Stimulated activated CD8-positive, alpha-beta memory T cell treated with anti-CD3 and anti-CD28 coated beads, Interleukin-7, amount 100 ng/mL, for 48 hours (primary cell): ENCODE measurements around the gene TMEM258.

ENCODE experiments used
- DNase-seq, 2 donors: peaks; one replicate each; pipeline ENCODE4 v3.0.0-alpha.2; 2020; ENCODE audit warnings: low read depth in 1 of 2; ENCODE audit errors: extremely low read depth in 1 of 2

TMEM258 gene

GRCh38 chr11:61777234-61778090 lies 14.9 kb downstream of the TMEM258 start:
- DNase-seq = peak in 1 of 2 donors; percentile 25

DNA sequence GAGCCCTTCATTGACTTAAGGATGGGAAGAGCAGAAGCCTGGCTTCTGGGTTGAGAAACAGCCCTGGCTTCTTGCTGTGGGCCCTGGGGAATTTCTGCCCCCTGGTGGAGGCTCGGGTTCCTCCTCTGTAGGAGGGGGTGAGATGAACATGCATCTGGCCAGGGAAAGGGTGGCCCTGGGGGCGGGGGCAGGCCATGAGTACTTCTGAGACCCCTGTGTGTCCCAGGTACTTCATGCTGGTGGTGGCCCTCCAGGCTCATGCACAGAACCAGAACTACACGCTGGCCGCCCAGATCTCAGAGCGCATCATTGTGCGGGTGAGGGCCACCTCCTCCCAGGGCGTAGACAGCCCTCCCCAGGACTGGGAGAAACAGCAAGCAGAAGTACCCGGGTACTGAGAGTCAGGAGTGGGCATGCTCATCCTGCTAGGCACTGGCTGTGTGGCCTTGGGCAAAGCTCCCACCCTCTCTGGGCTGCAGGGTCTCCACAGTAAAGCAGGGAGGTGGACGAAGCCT lies 15.8 kb downstream of the TMEM258 start:
- DNase-seq = peak; percentile 35 to 54

GRCh38 chr11:61775606-61776554 lies 16.5 kb downstream of the TMEM258 start:
- no peak for DNase-seq

- DNase-seq = no peak
Measured at GRCh38 chr11:61775106-61775505, 17.3 kb downstream of the TMEM258 start.

DNA sequence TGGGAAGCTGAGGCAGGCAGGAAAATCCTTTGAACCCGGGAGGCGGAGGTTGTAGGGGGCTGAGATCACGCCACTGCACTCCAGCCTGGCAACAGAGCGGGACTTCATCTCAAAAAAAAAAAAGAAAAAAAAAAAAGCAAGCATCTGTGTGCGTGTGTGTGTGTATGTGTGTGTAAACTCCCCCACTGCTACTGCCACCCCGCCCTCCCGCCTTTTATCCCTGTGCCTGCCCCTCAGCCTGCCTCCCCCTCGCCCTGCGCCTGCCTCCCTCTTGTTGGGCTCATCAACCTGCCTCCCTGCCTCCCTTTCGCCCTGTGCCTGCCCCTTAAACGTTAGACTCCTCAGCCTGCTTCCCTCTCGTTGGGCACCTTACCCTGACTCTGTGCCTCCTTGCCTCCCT lies 18.0 kb downstream of the TMEM258 start:
- no peak for DNase-seq

- no peak for DNase-seq
Measured at GRCh38 chr11:61773809-61774208, 18.6 kb downstream of the TMEM258 start.

DNA sequence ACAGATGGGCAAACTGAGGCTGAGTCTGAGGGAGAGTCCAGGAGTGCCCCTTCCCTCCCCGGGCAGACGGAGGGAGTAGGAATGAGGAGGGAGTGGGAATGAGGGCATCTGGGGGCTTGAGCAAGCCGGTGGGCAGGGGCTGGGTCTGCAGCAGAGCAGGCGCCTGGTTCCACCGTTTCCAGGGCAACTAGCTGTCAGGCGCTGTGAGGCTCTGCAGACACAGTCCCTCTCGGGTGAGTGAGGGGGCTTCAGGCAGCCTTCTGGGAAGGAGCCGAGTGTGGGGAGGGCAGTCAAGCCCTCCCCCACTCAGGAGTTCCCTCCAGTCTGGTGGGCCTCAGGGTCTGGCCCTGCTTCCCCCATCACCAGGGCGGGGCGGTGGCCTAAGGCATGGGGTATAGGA lies 19.0 kb downstream of the TMEM258 start:
- no peak for DNase-seq

GRCh38 chr11:61771985-61772455 lies 20.4 kb downstream of the TMEM258 start:
- no peak for DNase-seq

DNA sequence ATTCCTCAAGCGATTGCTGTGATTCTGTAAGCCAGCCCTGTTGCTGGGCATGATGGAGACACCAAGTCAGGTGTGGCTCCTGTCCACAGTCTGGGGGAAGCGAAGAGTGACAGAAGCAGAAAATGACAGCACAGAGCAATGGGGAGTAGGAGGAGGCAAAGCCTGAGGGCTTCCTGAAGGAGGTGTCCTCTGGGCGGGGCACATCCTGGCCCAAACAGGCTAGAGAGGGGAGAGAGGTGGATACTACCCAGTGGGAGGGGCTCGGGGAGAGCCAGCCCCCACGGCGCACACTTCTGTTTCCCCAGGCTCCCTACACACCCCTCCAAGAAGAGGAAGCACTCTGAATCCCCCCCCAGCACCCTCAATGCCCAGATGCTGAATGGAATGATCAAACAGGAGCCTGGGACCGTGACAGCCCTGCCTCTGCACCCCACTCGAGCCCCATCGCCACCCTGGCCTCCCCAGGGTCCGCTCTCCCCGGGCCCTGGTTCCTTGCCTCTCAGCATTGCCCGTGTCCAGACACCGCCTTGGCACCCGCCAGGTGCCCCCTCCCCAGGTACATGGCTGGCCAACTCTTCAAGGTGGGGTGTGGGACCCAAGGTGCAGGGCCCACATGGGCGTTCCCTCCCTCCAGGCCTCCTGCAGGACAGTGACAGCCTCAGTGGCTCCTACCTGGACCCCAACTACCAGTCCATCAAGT lies 21.1 kb downstream of the TMEM258 start:
- no peak for DNase-seq

GRCh38 chr11:61769946-61770683 lies 22.3 kb downstream of the TMEM258 start:
- no peak for DNase-seq

GRCh38 chr11:61769169-61769920 lies 23.1 kb downstream of the TMEM258 start:
- DNase-seq = no peak

DNA sequence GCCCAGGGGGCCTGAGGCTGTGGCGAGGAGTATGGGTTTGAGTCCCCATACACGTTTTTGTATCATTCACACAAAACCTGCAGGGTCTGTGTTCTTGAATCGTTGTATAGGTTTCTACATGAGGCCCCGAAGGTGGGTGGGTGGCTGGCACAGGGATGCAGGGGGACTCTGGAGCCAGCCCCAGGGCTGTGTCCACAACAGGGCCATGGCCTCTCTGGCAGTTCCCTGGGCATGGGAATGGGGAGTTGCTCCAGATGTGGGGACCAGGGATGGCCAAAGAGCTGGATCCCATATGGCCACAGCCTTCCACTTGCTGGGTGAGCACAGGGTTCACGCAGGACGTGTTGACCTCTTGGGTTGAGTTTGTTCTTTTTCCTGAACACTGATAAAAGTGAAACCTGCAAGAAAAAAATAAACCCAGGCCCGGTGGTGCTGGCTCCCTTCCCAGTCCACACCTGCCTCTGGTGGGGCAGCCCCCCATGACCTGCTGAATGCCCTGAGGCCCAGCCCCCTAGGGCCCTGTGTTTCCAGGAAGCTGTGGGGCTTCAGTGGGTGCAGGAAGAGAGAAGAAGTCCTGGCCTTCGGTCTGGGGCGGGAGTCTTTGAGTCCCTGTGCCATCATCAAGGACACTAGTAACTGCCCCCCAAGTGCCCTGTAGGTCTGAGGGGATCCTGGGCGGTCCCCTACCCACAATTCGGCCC lies 23.9 kb downstream of the TMEM258 start:
- no peak for DNase-seq

DNA sequence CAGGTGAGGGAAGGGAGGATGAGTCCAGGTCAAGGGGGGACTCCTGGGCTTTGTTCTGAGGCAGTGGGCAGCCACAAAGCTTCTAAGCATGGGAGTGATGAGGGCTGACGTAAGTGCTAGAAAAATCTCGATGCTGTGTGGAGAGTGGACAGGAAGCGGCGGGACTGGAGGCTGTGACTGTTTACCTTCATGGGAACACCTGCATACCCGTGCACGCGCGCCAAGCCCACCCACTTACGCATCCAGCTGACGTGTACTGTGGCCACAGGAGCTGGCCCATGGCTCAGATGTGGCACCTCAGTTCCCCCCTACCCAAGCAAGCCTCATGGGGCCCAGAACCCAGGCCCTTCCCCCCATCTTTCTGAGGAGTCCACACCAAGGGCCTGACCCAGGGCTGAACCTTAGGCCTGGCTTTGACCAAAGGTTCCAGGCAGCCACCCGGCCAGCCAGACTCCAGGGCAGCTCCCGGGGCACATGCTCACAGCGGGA lies 26.0 kb downstream of the TMEM258 start:
- no peak for DNase-seq

- no peak for DNase-seq
Measured at GRCh38 chr11:61765550-61766253, 26.7 kb downstream of the TMEM258 start.

- DNase-seq = no peak
Measured at GRCh38 chr11:61764606-61765260, 27.7 kb downstream of the TMEM258 start.

DNA sequence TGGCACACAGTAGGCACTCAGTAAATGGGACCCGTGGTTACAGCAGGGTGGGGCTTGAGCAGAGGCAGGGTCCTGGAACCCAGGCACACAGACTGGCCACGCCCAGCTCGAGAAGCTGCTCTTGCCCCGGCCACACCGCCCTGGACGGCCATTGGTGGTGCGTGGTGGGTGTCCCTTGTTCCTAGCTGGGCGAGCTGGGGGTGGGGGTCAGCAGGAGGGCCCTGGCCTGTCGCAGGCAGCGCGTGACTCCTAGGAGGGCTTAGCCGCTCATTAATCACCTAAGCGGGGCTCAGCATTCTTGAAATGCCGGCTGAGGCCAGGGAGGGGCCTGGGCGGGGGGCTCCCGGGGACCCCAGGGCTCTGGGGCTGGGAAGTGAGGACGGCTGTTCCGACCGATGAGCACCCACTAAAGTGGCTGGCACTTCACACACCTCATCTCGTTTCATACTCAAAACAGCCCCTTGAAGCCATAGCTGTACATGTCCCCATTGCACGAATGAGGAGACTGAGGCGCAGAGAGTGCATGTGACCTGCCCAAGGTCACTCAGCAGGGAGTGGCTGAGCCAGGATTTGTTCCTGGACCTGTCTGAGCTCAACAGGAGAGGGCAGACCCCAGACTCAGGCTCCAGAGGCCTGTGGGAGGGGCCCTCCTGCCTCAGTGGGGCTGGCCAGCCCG lies 28.3 kb downstream of the TMEM258 start:
- no peak for DNase-seq

DNA sequence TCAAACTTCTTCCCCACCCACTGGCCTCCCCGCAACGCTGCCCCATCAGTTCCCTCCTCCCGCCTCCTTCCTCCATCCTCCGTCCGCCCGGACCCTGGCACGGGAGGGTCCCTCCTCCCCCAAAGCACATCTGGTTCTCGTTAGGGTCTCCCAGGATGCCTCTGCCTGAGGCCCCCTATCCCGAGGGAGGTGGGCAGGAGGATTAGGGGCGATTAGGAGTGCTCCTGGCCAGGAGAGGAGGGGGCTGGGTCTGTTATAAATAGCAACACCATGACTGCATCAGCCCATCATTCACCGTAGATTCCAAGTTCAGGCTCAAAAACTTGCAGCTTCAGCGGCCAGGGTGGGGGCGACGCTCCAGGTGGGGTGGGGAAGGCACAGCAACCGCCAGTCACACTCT lies 29.6 kb downstream of the TMEM258 start:
- DNase-seq = no peak
